UCSD-AML1 (cell line): Measurements from ENCODE around the gene HTR1E.
"Not testable (repeated sequence)": the region's sequence is repeated elsewhere in the genome, so short reads cannot be mapped to it uniquely, and the experiment has no call there.

Source experiments
- DNase-seq: peaks from one replicate; lab custom pipeline; 2025; ENCODE audit not compliant: unreplicated experiment; lab: John Stamatoyannopoulos, UW

HTR1E gene

DNA sequence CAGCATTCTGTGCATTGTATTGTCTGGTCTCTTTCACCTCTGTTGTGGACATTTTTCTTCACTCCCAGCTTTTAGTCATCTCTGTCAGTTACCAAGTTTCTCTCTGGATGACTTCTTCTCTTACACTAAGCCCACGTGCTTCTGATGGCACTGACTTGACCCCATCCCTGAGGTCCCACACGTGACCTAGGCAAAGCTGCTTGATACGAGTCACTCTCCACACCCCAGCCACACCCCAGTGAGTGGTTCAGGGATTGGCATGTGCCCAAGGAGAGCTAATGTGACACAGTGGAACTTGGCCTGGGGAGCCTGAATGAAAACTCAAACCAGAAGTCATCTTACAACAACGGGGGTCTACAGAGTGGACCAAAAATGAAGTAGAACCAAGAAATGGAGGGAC lies 32.2 kb downstream of the HTR1E start:
- DNase-seq: no peak

DNA sequence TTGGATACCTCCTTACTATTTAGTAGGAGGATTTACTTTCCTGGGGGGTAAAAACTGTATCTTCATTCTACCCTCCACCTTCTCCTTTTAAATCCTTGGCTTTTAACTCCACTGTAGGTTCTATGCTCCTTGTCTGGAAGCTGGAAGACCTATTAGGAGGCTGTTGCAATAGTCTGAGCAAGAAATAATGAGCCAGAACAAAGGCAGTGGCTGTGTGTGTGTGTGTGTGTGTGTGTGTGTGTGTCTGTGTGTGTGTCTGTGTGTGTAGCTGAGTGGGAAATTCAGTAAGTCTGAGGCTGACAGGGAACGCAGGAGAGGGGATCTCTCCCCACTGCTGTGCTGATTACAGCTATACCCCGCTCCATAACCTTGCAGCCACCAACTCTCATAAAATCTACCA lies 35.8 kb downstream of the HTR1E start:
- no peak for DNase-seq

DNA sequence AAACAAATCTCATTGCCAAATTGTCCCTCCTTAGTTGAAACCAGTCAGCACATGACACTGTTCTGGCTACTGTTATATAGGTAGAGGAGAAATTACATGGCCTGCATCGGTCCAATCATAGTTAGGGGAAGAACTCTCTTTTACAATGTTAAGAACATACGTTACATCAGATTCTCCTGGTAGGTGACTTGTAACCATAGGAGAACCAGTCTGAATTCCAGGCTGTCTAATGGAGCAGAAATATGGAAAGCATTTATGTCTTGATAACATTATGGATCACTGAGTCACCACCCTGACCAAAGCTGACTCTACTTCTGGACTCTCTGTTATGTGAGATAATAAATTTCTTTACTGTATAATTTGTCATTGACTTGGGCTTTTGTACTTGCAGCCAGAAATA lies 40.9 kb downstream of the HTR1E start:
- DNase-seq: no peak

DNA sequence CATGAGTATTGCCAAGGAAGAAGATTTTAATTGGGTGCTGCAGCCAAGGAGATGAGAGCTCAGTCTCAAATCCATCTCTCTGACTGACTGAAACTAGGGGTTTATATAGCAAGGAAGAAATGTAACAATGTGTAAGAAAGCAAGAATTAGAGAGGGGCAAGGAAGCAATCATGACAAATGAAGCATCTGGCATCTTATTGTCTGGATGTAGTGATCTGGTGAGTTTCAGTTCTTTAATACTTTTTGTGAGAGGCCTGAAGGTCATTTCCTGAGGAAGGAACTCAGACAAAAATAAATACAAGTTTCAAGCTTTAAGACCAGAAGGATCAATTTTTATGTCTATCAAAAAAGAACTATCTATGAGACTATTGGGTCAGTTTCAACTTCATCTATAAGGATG lies 64.2 kb downstream of the HTR1E start:
- DNase-seq: no peak

DNA sequence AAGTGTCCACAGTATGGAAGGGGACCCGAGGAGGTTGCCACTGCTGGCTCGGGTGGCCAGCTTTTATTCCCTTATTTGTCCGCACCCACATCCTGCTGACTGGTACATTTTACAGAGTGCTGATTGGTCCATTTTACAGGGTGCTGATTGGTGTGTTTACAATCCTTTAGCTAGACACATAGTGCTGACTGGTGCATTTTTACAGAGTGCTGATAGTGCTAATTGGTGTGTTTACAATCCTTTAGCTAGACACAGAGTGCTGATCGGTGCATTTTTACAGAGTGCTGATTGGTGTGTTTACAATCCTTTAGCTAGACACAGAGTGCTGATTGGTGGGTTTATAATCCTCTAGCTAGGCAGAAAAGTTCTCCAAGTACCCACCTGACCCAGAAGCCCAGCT lies 65.1 kb downstream of the HTR1E start:
- DNase-seq: not testable (repeated sequence)

DNA sequence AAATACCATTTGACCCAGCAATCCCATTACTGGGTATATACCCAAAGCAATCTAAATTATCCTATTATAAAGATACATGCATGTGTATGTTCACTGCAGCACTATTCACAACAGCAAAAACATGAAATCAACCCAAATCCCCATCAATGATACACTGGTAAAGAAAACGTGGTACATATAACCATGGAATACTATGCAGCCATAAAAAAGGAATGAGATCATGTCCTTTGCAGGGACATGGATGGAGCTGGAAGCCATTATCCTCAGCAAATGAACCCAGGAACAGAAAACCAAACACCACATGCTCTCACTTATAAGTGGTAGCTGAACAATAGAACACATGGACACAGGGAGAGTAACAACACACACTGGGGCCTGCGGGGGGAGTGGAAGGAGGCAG lies 69.2 kb downstream of the HTR1E start:
- not testable (repeated sequence) for DNase-seq

DNA sequence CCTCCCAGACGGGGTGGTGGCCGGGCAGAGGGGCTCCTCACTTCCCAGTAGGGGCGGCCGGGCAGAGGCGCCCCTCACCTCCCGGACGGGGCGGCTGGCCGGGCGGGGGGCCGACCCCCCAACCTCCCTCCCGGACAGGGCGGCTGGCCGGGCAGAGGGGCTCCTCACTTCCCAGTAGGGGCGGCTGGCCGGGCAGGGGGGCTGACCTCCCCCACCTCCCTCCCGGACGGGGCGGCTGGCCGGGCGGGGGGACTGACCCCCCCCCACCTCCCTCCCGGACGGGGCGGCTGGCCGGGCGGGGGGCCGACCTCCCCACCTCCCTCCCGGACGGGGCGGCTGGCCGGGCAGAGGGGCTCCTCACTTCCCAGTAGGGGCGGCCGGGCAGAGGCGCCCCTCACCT lies 72.3 kb downstream of the HTR1E start:
- DNase-seq: not testable (repeated sequence)

DNA sequence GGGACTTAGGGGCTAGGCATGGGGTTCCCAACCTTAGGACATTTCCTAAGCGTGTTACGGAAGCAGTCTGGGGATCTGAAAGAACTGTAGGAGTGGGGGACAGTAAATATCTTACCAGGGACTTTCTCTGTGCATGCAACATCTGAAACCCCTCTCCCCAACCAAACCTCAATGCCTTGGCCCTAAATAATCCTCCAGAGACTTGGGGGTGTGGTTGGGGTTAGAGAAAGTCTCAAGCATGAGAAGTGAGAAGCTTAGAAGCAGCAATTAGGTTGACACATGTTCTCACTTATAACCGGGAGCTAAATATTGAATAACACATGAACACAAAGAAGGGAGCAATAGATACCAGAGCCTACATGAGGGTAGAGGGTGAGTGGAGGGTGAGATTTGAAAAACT lies 74.7 kb downstream of the HTR1E start:
- DNase-seq: no peak

DNA sequence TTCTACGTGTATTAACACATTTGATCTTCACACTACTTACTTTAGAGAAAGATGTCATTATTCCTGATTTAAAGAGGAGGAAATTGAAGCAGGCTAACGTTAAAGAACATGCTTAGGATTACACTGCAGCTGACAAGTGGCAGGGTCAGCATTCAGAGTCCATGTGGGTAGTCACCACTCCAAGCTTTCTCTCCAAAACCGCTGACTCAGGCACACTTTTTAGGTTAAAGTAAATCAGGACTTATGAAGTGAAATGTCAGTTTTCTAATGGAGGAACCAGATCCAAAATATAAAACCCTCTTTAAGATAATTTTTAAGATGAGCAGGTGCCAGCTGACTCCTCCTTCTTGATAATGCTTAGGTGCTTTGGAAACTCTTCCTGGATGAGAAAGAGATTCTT lies 75.4 kb downstream of the HTR1E start:
- no peak for DNase-seq

DNA sequence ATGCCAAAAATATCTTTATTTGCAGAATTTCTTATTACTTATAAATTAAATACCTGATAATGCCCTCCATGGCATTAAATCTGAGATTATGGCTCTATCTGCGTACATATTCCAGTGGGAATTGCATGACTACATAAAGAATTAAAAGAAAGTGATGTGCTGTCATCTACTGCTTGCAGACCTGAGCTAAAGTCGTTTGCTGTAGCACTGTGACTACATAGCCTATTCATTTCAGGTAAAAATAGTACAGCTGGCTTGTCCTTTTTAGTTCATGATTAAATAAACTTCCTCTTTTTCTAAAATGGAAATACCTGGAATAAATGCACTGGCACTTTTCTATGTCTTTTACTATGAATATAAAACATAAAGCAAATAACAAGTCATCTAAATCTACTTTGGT lies 79.4 kb downstream of the HTR1E start:
- DNase-seq: no peak

DNA sequence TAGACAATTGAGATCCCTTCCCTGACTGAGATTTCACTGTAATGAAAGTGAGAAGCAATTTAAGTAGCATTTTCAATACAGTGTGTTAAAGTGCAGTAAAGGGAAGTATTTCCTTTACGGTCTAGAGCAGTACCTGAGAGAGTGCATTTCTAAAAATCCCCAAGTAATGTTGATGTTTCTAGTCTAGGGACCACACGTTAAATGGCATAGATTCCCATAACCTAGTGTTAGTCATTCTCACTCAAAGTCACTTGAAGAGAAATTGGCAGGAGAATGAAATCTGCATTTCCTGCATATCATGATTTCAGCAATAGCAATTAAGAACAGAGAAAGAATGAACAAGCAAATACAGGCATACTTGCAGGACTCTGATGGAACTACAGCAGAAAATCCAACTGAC lies 89.7 kb downstream of the HTR1E start:
- no peak for DNase-seq

DNA sequence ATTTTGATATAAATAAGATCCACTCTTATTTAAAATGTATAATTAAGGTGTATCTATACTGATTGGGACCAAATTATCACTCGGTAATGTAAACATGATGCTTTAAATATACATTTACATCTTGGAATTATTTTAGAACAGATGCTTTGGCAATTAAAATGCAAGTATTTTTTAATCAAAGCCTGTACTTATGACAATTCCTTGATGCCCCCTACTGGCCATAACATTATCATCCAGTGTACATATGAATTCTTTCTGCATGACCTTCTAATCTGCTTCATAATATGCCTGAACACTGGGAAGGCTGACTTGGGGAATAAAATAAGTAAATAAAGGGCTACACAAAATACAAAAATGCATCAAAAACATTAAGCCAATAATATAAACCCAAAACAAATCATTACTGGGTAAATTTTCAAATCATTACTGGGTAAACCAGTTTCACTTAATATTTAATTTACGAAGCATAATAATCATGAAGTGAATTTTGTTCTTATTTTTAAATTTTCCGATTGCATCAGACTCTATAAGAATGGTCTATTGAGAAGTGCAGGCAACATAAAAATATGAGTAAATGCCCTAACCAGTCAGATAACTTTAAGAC lies 92.5 kb downstream of the HTR1E start:
- DNase-seq: no peak

DNA sequence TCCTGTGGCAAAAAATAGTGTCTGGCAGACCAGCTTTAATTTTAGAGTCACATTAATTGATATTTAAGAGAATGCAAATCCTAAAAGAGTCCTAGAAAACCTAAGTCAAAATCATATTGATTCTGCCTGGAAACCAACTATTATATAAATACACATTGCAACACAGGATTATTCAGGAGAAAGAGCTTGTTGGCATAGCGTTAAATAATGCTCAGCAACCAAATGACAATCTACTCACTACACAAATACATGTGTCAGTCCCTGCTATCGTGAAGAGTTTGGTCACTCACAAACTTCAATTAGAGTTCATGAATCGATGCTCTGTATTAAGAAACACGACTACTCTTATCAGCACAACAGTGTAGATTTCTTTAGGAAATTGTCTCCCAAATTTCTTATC lies 103.4 kb downstream of the HTR1E start:
- DNase-seq: no peak

DNA sequence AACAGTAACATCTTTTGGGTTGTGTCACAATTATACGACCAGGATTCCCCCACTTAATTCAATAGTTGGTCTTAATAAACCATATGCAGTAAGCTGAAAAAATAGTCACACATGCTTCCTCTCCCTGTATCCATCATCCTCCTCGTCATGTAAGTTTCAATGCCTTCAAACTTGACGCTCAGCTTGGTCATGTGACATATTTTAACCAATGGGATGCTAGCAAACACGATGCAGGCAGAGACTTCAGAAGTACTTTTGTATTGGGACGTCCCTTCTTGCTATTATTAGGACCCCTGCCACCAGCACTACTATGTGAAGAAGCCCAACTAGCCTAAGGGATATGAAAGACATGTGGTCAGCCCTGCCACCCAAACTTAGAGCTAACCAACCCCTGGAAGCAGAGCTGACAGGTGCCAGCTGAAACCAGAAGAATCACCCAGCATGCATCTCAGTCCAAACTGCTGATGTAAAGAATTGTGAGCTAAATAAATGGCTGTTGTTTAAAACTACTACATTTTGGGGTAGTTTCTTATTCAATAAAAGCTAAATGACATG lies 108.3 kb downstream of the HTR1E start:
- no peak for DNase-seq

DNA sequence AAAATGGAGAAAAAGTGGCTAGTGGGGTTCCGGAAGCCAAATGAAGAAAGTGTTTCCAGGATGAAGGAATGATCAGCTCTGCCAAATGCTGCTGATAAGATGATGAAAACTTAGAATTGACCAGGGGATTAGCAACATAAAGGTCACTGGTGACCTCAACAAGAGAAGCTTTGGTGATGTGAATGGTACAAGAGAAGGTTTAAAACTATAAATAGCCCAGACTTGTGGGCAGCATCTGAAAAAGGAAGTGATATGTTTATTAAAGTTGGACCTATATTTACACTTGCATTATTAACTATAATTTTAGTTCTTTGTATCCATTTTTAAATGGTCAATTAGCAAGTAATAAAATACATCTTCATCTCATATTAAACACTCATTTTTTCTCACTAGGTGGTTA lies 112.5 kb downstream of the HTR1E start:
- DNase-seq: no peak

DNA sequence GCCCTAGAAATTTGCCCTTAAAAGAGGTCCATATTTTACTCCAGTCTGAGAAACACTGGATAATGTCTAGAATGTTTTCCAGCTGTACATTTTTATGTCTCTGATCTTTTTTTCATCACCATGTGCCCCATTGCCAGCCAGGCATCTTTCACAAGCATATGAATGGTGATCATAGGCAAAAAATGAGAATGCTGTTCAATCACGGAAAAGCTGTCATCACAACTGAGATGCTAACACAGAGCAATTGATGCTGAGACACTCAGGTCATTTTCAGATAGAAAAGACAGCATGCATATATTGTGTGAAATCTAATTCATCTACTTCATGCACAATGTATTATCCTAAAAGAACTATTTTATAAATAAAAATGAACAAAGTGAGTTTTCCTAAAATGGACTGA lies 116.0 kb downstream of the HTR1E start:
- DNase-seq: no peak

DNA sequence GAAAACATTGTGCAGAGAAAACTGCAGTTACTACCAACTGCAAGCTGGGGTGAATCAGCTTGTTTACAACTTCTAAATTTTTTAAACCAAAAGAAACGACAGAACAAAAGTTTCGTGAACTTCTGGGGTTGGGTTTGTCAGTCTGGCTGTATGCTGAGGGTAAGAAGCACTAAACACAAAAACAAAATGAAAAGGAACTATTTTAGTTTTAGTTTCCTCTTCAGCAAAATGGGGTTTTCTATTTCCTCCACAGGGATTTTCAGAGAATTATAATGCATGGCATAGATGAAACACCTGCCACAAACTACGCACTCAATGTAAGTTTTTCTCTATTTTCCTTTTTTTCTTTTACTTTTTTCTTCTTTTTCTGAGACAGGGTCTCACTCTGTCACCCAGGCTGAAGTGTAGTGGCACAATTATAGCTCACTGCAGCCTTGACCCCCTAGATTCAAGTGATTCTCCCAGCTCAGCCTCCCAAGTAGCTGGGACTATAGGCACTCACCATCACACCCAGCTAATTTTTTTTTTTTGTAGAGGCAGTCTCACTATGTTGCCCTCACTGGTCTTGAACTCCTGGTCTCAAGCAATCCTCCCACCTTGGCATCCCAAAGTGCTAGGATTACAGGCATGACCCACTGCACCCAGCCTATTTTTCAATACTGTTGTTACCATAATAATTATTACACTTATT lies 117.0 kb downstream of the HTR1E start:
- no peak for DNase-seq

DNA sequence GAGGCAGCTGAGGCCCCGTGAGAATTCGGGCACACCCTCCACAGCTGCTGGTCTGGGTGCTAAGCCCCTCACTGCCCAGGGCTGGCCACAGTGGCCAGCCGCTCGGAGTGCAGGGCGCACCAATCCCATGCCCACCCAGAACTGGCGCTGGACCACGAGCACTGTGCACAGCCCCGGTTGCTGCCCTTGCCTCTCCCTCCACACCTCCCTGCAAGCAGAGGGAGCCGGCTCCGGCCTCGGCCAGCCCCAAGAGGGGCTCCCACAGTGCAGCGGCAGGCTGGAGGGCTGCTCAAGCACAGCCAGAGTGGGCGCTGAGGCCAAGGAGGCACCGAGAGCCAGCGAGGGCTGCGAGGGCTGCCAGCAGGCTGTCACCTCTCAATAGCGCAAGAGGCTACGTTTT lies 122.6 kb downstream of the HTR1E start:
- no peak for DNase-seq

DNA sequence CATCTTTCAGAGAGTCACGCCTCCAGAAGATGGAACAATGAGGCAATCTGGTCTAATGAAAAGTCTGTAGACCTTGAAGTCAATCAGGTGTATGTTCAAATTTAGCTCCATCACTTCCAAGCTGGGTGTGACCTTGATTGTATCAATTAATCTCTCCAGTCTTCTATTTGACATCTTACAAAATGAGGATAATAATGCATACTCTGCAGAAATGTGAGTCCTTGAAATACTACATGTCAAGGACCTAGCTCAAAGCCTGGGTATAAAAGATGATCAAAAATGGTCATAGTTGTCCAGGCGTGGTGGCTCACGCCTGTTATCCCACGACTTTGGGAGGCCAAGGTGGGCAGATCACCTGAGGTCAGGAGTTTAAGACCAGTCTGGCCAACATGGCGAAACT lies 127.8 kb downstream of the HTR1E start:
- DNase-seq: no peak
